Measurements from ENCODE around the gene LILRB1.
"Not testable (repeated sequence)": the region's sequence is repeated elsewhere in the genome, so short reads cannot be mapped to it uniquely, and the experiment has no call there.

LILRB1 gene

DNA sequence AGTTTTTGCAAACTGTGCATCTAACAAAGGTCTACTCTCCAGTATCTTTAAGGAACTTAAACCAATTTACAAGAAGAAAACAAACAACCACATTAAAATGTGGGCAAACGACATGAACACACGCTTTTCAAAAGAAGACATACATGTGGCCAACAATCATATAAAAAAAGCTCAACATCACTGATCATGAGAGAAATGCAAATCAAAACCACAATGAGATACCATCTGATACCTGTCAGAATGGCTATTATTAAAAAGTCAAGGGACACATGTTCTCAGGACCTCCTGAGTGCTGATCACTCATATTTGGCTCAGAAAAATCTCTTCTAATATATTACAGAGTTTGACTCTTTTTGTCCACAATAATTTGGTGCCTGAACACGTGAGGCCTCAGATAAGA is 14.2 kb upstream of the LILRB1 start:
- no peak overlapping the region for H3K4me3 ChIP-seq (ENCODE audit: low read length)
- TF ChIP-seq, protein P1, sequence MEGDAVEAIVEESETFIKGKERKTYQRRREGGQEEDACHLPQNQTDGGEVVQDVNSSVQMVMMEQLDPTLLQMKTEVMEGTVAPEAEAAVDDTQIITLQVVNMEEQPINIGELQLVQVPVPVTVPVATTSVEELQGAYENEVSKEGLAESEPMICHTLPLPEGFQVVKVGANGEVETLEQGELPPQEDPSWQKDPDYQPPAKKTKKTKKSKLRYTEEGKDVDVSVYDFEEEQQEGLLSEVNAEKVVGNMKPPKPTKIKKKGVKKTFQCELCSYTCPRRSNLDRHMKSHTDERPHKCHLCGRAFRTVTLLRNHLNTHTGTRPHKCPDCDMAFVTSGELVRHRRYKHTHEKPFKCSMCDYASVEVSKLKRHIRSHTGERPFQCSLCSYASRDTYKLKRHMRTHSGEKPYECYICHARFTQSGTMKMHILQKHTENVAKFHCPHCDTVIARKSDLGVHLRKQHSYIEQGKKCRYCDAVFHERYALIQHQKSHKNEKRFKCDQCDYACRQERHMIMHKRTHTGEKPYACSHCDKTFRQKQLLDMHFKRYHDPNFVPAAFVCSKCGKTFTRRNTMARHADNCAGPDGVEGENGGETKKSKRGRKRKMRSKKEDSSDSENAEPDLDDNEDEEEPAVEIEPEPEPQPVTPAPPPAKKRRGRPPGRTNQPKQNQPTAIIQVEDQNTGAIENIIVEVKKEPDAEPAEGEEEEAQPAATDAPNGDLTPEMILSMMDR (IDR thresholded peaks at IDR 0.05; ENCODE audit: insufficient read depth, low read depth, low read length, missing control alignments): no peak
- DNase-seq (ENCODE audit: low read depth): no peak

DNA sequence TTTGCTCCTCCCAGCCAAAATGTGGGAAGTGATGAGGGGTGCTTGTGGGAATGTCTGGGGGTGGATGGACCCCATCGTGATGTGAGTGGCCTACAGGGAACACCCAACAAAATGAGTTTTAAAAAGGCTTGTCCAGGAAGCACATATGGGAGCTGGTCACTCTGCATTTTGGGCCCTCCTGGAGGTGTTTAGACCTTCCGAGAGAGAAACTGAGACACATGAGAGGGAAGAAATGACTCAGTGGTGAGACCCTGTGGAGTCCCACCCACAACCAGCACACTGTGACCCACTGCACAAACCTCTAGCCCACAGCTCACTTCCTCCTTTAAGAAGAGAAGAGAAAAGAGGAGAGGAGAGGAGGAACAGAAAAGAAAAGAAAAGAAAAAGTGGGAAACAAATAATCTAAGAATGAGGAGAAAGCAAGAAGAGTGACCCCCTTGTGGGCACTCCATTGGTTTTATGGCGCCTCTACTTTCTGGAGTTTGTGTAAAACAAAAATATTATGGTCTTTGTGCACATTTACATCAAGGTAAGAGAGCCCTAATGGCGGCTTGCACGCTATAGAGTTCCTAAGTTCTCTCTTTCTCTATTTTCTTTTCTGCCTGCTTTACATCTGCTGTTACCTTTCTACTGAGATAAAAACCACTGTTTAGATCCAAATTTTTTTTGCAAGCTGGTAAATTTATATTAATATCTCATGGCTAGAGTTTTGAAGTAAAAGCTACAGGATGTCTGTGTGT is 13.3 kb upstream of the LILRB1 start:
- no peak for DNase-seq (ENCODE audit: low read depth)
- no peak overlapping the region for H3K4me3 ChIP-seq (ENCODE audit: low read length)
- TF ChIP-seq, protein P1 (IDR thresholded peaks at IDR 0.05; ENCODE audit: insufficient read depth, low read depth, low read length, missing control alignments): no peak

DNA sequence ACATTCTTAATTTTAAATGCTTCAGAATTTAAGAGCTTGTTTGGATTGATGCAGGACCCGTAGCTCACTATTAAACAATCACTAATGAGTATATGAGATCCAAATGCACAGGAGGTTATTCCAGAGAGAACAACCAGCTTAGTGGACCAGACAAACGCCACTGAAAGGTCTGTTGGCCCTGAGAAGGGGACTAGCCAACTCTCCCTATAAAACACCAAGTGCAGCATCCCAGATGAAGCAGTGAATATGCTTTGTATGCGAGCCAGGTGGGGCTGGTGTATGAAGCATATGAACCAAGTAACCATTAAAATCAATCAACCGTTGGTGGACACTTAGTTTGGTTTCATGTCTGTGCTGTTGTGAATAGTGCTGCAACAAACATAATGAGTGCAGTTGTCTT is 9.8 kb upstream of the LILRB1 start:
- no peak overlapping the region for H3K4me3 ChIP-seq (ENCODE audit: low read length)
- no peak for DNase-seq (ENCODE audit: low read depth)
- TF ChIP-seq, protein P1 (IDR thresholded peaks at IDR 0.05; ENCODE audit: insufficient read depth, low read depth, low read length, missing control alignments): no peak

DNA sequence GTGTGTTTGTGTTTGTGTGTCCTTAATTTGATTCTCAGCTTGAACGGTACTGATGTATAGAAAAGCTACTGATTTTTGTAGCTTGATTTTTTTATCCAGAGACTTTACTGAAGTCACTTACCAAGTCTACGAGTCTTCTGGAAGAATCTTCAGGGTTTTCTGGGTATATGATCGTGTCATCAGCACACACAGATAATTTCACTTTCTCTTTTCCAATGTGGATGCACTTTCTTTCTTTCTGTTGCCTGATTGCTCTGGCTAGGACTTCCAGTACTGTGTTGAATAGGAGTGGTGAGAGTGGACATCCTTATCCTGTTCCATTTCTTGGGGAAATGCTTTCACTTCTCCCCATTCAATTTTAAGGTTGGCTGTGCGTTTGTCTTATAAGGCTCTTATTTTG is 7.9 kb upstream of the LILRB1 start:
- TF ChIP-seq, protein P1 (IDR thresholded peaks at IDR 0.05; ENCODE audit: insufficient read depth, low read depth, low read length, missing control alignments): no peak

DNA sequence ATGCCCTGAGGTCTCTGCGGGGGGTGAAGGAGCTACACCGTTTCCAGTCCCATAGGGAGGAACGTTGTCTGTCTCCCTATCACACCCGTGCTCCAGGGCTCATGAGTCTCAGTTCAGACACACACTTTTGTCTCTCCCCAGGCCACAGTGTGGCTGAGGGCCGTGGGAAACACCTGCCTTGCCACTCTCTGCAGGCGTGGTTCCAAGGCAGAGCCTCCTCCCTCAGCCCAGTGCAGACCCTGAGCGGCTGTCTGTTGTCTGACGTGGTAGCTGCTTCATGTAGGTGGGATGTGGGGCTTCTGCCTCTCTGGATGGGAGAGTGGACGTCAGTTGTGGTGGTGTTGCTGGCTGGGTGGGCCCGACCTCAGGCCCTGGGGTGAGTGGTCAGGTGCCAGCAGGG is 6.0 kb upstream of the LILRB1 start:
- not testable (repeated sequence) for DNase-seq (ENCODE audit: low read depth); H3K4me3 ChIP-seq (ENCODE audit: low read length)

More for the DNA sequence above, 7.9 kb upstream of the LILRB1 start:
- DNase-seq (ENCODE audit: low read depth): no peak
- H3K4me3 ChIP-seq (ENCODE audit: low read length): no peak overlapping the region

DNA sequence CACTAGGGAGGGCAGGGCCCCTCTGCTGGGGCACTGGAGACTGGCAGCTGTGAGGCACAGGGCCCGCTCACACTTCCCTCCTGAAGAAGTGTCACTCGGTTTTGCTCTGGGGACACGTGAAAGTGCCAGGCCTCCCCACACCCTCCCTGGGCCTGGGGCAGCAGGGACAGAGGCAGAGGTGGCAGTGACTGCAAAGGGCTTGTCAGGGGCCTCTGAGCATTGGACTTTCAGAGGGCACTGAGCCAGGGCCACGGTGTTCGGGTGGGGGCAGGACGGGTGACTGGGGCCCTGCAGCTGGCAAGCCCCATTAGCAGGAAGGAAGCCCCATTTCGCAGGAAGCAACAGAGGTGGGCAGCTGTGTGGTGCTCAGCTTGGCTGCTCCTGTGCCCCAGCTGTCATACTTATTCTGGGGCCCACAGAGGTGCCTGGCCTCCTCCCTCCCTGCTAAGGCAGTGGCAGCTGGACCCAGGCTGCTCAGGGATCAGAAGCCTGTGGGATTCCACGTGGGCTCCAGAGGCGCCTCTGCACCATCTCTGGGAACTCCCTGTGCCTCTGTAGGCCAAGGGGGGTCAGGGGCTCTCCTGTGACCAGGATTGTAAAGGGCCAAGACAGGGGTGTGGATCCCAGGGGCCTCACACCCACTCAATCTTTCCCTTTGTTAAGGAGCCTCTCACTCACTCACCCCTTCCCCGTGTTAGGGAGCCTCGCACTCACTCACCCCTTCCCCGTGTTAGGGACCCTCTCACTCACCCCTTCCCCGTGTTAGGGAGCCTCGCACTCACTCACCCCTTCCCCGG is 5.2 kb upstream of the LILRB1 start:
- not testable (repeated sequence) for H3K4me3 ChIP-seq (ENCODE audit: low read length); DNase-seq (ENCODE audit: low read depth)

DNA sequence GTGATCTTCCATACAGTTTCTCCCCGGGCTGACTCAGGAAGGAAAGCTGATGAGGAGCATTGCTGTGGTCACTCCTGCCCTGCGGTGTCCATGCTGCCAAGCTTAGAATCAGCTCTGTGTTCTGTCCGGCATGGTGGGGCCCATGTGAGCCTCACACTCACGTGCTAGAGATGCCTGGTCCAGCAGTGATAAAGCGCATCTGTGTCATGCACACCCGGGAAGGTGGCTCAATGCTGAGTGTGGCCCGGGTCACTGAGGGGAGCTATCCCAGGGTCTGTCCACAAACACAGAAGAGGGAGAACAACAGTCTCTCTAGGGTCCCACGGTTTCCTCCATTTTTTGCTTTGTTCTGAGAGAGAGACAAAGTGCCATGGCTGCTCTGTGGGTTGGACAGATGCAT is 3.5 kb upstream of the LILRB1 start:
- TF ChIP-seq, protein P1 (IDR thresholded peaks at IDR 0.05; ENCODE audit: insufficient read depth, low read depth, low read length, missing control alignments): no peak
- no peak for DNase-seq (ENCODE audit: low read depth)
- no peak overlapping the region for H3K4me3 ChIP-seq (ENCODE audit: low read length)

DNA sequence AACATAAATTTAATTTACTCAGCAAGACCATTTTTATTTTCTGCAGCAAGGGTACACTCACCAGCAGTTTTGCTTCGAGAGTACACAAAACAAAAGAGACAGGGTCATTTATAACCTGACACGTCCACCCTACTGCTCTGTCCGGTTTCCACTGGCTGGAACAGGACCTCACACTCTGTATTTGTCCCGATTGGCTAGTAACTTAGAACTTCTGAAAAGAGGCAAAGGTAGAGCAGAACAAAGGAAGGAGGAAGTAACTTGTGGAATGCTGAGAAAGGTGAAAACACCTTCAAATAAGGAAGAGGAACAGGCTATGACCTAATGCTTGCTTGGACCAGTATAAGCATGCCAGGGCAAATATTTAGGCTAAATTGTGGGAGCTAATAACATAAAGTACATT is 2.4 kb upstream of the LILRB1 start:
- H3K4me3 ChIP-seq (ENCODE audit: low read length); DNase-seq (ENCODE audit: low read depth): not testable (repeated sequence)

Data from epithelial cell of esophagus (primary cell).